ENCODE measurements around the gene ZEB1. TPM values are rescaled to one million over a fixed set of nuclear protein-coding genes. Genes with fewer than 3 reads are reported as not detected.

The ZEB1 gene
- total RNA-seq, 2 experiments from 2014 or later: 50.4 to 51.6 TPM

- POLR2A ChIA-PET: no interaction called here
- Mint-ChIP-seq H3K9me3 (no peaks in the 10 kb centered on the region), H3K4me1 (no peaks in the 10 kb centered on the region), H3K27ac (no peak overlapping the region), H3K4me3 (no peak overlapping the region), H3K27me3 (peaks cover 5% of the 10 kb centered on the region), H3K36me3 (ENCODE audit: low read depth) (no peaks in the 10 kb centered on the region)
- CTCF ChIA-PET: no interaction called here
- DNase-seq: no peak
Measured at GRCh38 chr10:31578181-31578852, 259.3 kb downstream of the ZEB1 start.

- no peaks in the 10 kb centered on the region for H3K9me3 Mint-ChIP-seq
- CTCF ChIA-PET: no interaction called here
- DNase-seq: no peak
- H3K27ac Mint-ChIP-seq: no peak overlapping the region
- no peaks in the 10 kb centered on the region for H3K4me1 Mint-ChIP-seq
- peaks cover 5% of the 10 kb centered on the region for H3K27me3 Mint-ChIP-seq
- no peaks in the 10 kb centered on the region for H3K36me3 Mint-ChIP-seq (ENCODE audit: low read depth)
- H3K4me3 Mint-ChIP-seq: no peak overlapping the region
- POLR2A ChIA-PET: no interaction called here
Measured at GRCh38 chr10:31578951-31579350, 259.9 kb downstream of the ZEB1 start.

Measured in activated CD4-positive, alpha-beta memory T cell treated with anti-CD3 and anti-CD28 coated beads, Interleukin-2, amount 10 ng/mL, durations not matched to agents 7 days and 5 days (primary cell).